HepG2 (cell line): ENCODE data around the gene CDKN1C. TPM values are rescaled to one million over a fixed set of nuclear protein-coding genes. Genes with fewer than 3 reads are reported as not detected.

Experiments
- ATAC-seq: fragments of 200-7000 bp; cut with Tn5 transposase; 3 replicates; pipeline ENCODE4 v1.9.1; 2020; ENCODE audit warnings: mild to moderate bottlenecking, moderate library complexity
- BruUV-seq: library from RNA; stranded (reverse); fragments of 400-500 nt; replicated peaks from 2 replicates; lab custom pipeline; 2021; lab: Mats Ljungman, UMichigan
- CTCF ChIA-PET: fragments of 300-600 bp; formaldehyde crosslinking; extraction: SDS; loops from one replicate; lab custom pipeline; 2021; ENCODE audit warnings: low total read pairs, inconsistent platforms, low intra/inter-chr PET ratio; lab: Yijun Ruan, JAX
- POLR2A ChIA-PET: fragments of 350-600 bp; sonication (Branson Sonifier 250); formaldehyde crosslinking; loops from one replicate; lab custom pipeline; 2020; ENCODE audit warnings: antibody characterized with exemption, inconsistent platforms; lab: Yijun Ruan, JAX
- DNase-seq: peaks from one replicate; pipeline ENCODE4 v3.0.0-alpha.2; 2015; ENCODE audit warnings: low spot score
- FAIRE-seq: peaks from 3 replicates; lab custom pipeline; 2011; peaks lifted over from hg19 to GRCh38; lab: Jason Lieb, UNC
- H2AFZ ChIP-seq: one replicate; pipeline ENCODE4 v1.6.1; 2011; ENCODE audit warnings: low read length, inconsistent platforms
- H3K27ac ChIP-seq: fragments of 300-600 bp; 3 replicates; pipeline ENCODE4 v1.8.0; 2011; ENCODE audit warnings: mixed run types, mild to moderate bottlenecking, mixed read lengths, low read length, inconsistent platforms; ENCODE audit not compliant: insufficient read depth; ENCODE audit errors: extremely low read length
- H3K27me3 ChIP-seq, 2 experiments: fragments of 200-600 bp in 1 of 2; 2 replicates in 1 of 2; 3 replicates in 1 of 2; pipeline versions ENCODE4 v1.6.0 to v1.8.0; 2011; ENCODE audit warnings: low read length in 2 of 2, mild to moderate bottlenecking in 2 of 2, moderate library complexity in 2 of 2, inconsistent platforms in 1 of 2; ENCODE audit not compliant: insufficient read depth in 2 of 2, control insufficient read depth in 1 of 2
- H3K36me3 ChIP-seq, 2 experiments: fragments of 200-600 bp in 1 of 2; replicated peaks in 1 of 2; 2 replicates in 1 of 2; 3 replicates in 1 of 2; pipeline versions ENCODE4 v1.5.1 to v1.8.0; 2011; ENCODE audit warnings: low read length in 2 of 2, inconsistent platforms in 1 of 2; ENCODE audit not compliant: insufficient read depth in 2 of 2, control insufficient read depth in 1 of 2
- H3K4me1 ChIP-seq: 2 replicates; pipeline ENCODE4 v1.5.1; 2012; ENCODE audit warnings: low read length, inconsistent platforms; ENCODE audit not compliant: insufficient read depth
- H3K4me2 ChIP-seq: 2 replicates; pipeline ENCODE4 v1.6.0; 2011; ENCODE audit warnings: low read depth, low read length, inconsistent platforms
- H3K4me3 ChIP-seq, 3 experiments: fragments of 200-600 bp in 1 of 3; sonication (generic), shearing (Covaris generic) in 1 of 3; replicated peaks in 1 of 3; 2 replicates each; pipeline ENCODE4 v1.5.1; 2011 to 2016; ENCODE audit warnings: low read length in 3 of 3, inconsistent platforms in 2 of 3, low read depth in 2 of 3, mild to moderate bottlenecking in 2 of 3, control low read depth in 1 of 3, mixed read lengths in 1 of 3; ENCODE audit not compliant: insufficient read depth in 1 of 3
- H3K79me2 ChIP-seq: one replicate; pipeline ENCODE4 v1.6.1; 2011; ENCODE audit warnings: low read length, inconsistent platforms; ENCODE audit not compliant: insufficient read depth
- H3K9ac ChIP-seq: 2 replicates; pipeline ENCODE4 v1.6.0; 2011; ENCODE audit warnings: mild to moderate bottlenecking, low read depth, low read length, inconsistent platforms; ENCODE audit not compliant: insufficient read depth
- H3K9me3 ChIP-seq: 2 replicates; pipeline ENCODE4 v1.5.1; 2012; ENCODE audit warnings: mild to moderate bottlenecking, low read length
- H4K20me1 ChIP-seq: 2 replicates; pipeline ENCODE4 v1.6.0; 2011; ENCODE audit warnings: inconsistent platforms, mild to moderate bottlenecking, low read length, moderate library complexity; ENCODE audit not compliant: insufficient read depth
- CCAR2 ChIP-seq: fragments of 200-400 bp; formaldehyde crosslinking; optimal IDR thresholded peaks from 2 replicates; pipeline ENCODE3; 2018; ENCODE audit warnings: low read depth, mild to moderate bottlenecking, low read length, moderate library complexity
- CHD4 ChIP-seq: fragments of 200-600 bp; sonication (generic); IDR thresholded peaks from 2 replicates; pipeline ENCODE4 v1.7.0; 2017; ENCODE audit warnings: mild to moderate bottlenecking, low read length, borderline replicate concordance
- DPF2 ChIP-seq: sonication (generic); formaldehyde crosslinking; IDR thresholded peaks from 2 replicates; pipeline ENCODE4 v1.4.0; 2020; ENCODE audit warnings: mild to moderate bottlenecking, low read depth, missing genetic modification reagents, borderline replicate concordance
- FOXK1 ChIP-seq: sonication (generic); formaldehyde crosslinking; IDR thresholded peaks from 2 replicates; pipeline ENCODE4 v1.4.0; 2020; ENCODE audit warnings: low read depth, missing genetic modification reagents, borderline replicate concordance
- MED1 ChIP-seq: sonication (generic); formaldehyde crosslinking; IDR thresholded peaks from 2 replicates; pipeline ENCODE4 v1.4.0; 2020; ENCODE audit warnings: missing genetic modification reagents
- MTF1 ChIP-seq: sonication (generic); formaldehyde crosslinking; IDR thresholded peaks from 2 replicates; pipeline ENCODE4 v1.5.0; 2020; ENCODE audit warnings: missing genetic modification reagents
- SRY ChIP-seq: sonication (generic); formaldehyde crosslinking; IDR thresholded peaks from 2 replicates; pipeline ENCODE4 v1.8.0; 2022; ENCODE audit warnings: mild to moderate bottlenecking, missing genetic modification reagents
- TFDP2 ChIP-seq: sonication (generic); formaldehyde crosslinking; IDR thresholded peaks from 2 replicates; pipeline ENCODE4 v1.4.0; 2020; ENCODE audit warnings: missing genetic modification reagents
- ZMAT3 ChIP-seq: sonication (generic); formaldehyde crosslinking; conservative IDR thresholded peaks from 2 replicates; pipeline ENCODE4 v1.7.0; 2021; ENCODE audit warnings: missing genetic modification reagents
- ZNF20 ChIP-seq: sonication (generic); formaldehyde crosslinking; IDR thresholded peaks from 2 replicates; pipeline ENCODE4 v1.4.0; 2020; ENCODE audit warnings: mild to moderate bottlenecking, moderate library complexity, missing genetic modification reagents
- ZNF24 ChIP-seq: fragments of 450-650 bp; IDR thresholded peaks from 2 replicates; pipeline ENCODE4 v1.6.1; 2017; ENCODE audit warnings: antibody characterized with exemption, mild to moderate bottlenecking
- ZSCAN25 ChIP-seq: sonication (generic); formaldehyde crosslinking; IDR thresholded peaks from 2 replicates; pipeline ENCODE4 v1.8.0; 2022; ENCODE audit warnings: mild to moderate bottlenecking, missing genetic modification reagents
- ZZZ3 ChIP-seq: sonication (generic); formaldehyde crosslinking; IDR thresholded peaks from 2 replicates; pipeline ENCODE4 v1.4.0; 2020; ENCODE audit warnings: missing genetic modification reagents, mild to moderate bottlenecking, borderline replicate concordance
- WGBS: methylation state at CpG from one replicate; pipeline ENCODE4 v1.1.6; 2017; ENCODE audit warnings: low lambda C conversion rate; 5-methylcytosine and 5-hydroxymethylcytosine counted together
- in situ Hi-C: cut with HindIII; loops from 2 replicates; pipeline ENCODE4 v1.10.0; 2017; ENCODE audit warnings: low pct_unique_long_range_greater_than_20kb; ENCODE audit not compliant: extremely low pct_ligation_motif_present
- intact Hi-C: fragments of 100-400 bp; cut with micrococcal nuclease; formaldehyde crosslinking; loops from one replicate; pipeline ENCODE4 v1.10.0; 2022; ENCODE audit not compliant: unreplicated experiment
- polyA plus RNA-seq, 8 experiments: library from polyadenylated mRNA; depleted of rRNA in 3 of 8; stranded (reverse) in 7 of 8; unstranded in 1 of 8; fragments of >200 nt; fragmentation: Illumina TruSeq in 4 of 8; extraction: Trizol in 4 of 8; gene quantifications; 2 replicates each; pipeline versions ENCODE4 v1.2.1 to v1.2.3, GENCODE V29; 2011 to 2016; ENCODE audit warnings: low read depth in 4 of 8, missing spikeins in 1 of 8, mixed read lengths in 1 of 8; ENCODE audit not compliant: insufficient read depth in 1 of 8
- total RNA-seq, 5 experiments: library from RNA; depleted of rRNA; stranded (reverse); fragments of >200 nt; fragmentation: Illumina TruSeq; extraction: Trizol; gene quantifications; 2 replicates each; pipeline ENCODE4 v1.2.3, GENCODE V29; 2016; ENCODE audit warnings: low read depth in 1 of 5
- TF ChIP-seq, protein P1 (sequence below): sonication (generic); formaldehyde crosslinking; IDR thresholded peaks from 2 replicates; pipeline ENCODE4 v1.5.1; 2020; ENCODE audit warnings: missing genetic modification reagents, mild to moderate bottlenecking, borderline replicate concordance
- TF ChIP-seq, protein P2 (sequence below): sonication (generic); formaldehyde crosslinking; IDR thresholded peaks from 2 replicates; pipeline ENCODE4 v1.4.0; 2020; ENCODE audit warnings: missing genetic modification reagents
- TF ChIP-seq, protein P3 (sequence below): sonication (generic); formaldehyde crosslinking; IDR thresholded peaks from 2 replicates; pipeline ENCODE4 v1.8.1; 2022; ENCODE audit warnings: low read depth, mild to moderate bottlenecking, missing genetic modification reagents

CDKN1C gene
- total and polyA plus RNA-seq, 2 of the 13 experiments (the other 11 are each of a cell fraction or from before 2014, with no cell fraction given), result not detected

DNA sequence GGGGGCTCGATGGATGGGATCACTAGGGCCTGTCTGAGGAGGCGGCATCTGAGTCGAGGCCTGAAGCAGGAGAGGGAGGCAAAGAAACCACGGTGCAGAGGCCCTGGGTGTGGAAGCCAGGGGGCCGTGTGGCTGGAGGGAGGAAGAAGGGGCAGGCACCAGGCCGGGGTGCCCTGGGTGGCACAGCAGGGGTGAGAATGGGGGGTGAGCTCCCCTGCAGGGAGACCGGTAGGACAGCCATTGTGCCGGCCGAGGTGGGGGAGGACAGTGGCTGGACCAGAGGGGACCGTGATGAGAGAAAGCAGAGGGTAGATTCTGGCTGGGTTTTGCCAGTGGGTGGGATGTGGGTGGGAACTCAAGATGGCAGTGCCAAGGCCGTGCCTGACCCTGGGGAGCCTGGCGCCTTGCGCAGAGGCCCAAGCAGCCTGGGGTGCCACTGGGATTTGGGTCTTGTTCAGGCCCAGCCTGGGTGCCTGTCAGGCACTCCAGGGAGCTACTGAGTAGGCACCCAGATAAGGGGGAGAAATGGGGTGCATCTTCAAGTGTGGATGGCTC, 24.9 kb upstream of the CDKN1C start:
- in situ Hi-C loops, result no loop called here
- FAIRE-seq (no peak), DNase-seq (no peak), ATAC-seq (no peak)
- intact Hi-C loops, result no loop called here
- Histone ChIP-seq H3K79me2 (no peaks in the 10 kb centered on the region), H3K9me3 (no peaks in the 10 kb centered on the region), H3K9ac (no peak overlapping the region), H3K27me3 (no peaks in the 10 kb centered on the region), H3K4me2 (no peak overlapping the region), H2AFZ (no peak overlapping the region), H4K20me1 (no peaks in the 10 kb centered on the region), H3K36me3 (peaks cover 0 to 3% of the 10 kb centered on the region in 2 experiments; a peak in 1 of 5 replicates), H3K27ac (no peak overlapping the region), H3K4me1 (peaks cover 16% of the 10 kb centered on the region), H3K4me3 (no peak overlapping the region)
- 95% methylated on average over 10 of the region's 13 CpGs for WGBS
- BruUV-seq, result no TSS peak
- ChIA-PET CTCF (no interaction called here), POLR2A (no interaction called here)
- TF ChIP-seq CCAR2 (no peak), DPF2 (CRISPR knock-in tag) (no peak), CHD4 (no peak), ZSCAN25 (CRISPR knock-in tag) (no peak), FOXK1 (no peak), MED1 (CRISPR knock-in tag) (no peak), ZMAT3 (no peak), ZNF20 (CRISPR knock-in tag) (no peak), MTF1 (CRISPR knock-in tag) (no peak), ZZZ3 (CRISPR knock-in tag) (no peak), SRY (CRISPR knock-in tag) (no peak), TFDP2 (CRISPR knock-in tag) (no peak), ZNF24 (no peak)
- TF ChIP-seq, protein P1, sequence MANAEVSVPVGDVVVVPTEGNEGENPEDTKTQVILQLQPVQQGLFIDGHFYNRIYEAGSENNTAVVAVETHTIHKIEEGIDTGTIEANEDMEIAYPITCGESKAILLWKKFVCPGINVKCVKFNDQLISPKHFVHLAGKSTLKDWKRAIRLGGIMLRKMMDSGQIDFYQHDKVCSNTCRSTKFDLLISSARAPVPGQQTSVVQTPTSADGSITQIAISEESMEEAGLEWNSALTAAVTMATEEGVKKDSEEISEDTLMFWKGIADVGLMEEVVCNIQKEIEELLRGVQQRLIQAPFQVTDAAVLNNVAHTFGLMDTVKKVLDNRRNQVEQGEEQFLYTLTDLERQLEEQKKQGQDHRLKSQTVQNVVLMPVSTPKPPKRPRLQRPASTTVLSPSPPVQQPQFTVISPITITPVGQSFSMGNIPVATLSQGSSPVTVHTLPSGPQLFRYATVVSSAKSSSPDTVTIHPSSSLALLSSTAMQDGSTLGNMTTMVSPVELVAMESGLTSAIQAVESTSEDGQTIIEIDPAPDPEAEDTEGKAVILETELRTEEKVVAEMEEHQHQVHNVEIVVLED (CRISPR knock-in tag), result no peak
- TF ChIP-seq, protein P2, sequence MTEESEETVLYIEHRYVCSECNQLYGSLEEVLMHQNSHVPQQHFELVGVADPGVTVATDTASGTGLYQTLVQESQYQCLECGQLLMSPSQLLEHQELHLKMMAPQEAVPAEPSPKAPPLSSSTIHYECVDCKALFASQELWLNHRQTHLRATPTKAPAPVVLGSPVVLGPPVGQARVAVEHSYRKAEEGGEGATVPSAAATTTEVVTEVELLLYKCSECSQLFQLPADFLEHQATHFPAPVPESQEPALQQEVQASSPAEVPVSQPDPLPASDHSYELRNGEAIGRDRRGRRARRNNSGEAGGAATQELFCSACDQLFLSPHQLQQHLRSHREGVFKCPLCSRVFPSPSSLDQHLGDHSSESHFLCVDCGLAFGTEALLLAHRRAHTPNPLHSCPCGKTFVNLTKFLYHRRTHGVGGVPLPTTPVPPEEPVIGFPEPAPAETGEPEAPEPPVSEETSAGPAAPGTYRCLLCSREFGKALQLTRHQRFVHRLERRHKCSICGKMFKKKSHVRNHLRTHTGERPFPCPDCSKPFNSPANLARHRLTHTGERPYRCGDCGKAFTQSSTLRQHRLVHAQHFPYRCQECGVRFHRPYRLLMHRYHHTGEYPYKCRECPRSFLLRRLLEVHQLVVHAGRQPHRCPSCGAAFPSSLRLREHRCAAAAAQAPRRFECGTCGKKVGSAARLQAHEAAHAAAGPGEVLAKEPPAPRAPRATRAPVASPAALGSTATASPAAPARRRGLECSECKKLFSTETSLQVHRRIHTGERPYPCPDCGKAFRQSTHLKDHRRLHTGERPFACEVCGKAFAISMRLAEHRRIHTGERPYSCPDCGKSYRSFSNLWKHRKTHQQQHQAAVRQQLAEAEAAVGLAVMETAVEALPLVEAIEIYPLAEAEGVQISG (CRISPR knock-in tag), result no peak
- TF ChIP-seq, protein P3, sequence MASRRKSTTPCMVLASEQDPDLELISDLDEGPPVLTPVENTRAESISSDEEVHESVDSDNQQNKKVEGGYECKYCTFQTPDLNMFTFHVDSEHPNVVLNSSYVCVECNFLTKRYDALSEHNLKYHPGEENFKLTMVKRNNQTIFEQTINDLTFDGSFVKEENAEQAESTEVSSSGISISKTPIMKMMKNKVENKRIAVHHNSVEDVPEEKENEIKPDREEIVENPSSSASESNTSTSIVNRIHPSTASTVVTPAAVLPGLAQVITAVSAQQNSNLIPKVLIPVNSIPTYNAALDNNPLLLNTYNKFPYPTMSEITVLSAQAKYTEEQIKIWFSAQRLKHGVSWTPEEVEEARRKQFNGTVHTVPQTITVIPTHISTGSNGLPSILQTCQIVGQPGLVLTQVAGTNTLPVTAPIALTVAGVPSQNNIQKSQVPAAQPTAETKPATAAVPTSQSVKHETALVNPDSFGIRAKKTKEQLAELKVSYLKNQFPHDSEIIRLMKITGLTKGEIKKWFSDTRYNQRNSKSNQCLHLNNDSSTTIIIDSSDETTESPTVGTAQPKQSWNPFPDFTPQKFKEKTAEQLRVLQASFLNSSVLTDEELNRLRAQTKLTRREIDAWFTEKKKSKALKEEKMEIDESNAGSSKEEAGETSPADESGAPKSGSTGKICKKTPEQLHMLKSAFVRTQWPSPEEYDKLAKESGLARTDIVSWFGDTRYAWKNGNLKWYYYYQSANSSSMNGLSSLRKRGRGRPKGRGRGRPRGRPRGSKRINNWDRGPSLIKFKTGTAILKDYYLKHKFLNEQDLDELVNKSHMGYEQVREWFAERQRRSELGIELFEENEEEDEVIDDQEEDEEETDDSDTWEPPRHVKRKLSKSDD (CRISPR knock-in tag), result no peak
